DMS153 treated with DMSO at 0.1 percent for 48 hours (cell line): ENCODE results near the gene SMIM36.
"Not testable (repeated sequence)": the region's sequence is repeated elsewhere in the genome, so short reads cannot be mapped to it uniquely, and the experiment has no call there.

Source experiments
- DNase-seq: peaks from one replicate; lab custom pipeline; 2025; ENCODE audit not compliant: unreplicated experiment; lab: John Stamatoyannopoulos, UW

The SMIM36 gene

DNA sequence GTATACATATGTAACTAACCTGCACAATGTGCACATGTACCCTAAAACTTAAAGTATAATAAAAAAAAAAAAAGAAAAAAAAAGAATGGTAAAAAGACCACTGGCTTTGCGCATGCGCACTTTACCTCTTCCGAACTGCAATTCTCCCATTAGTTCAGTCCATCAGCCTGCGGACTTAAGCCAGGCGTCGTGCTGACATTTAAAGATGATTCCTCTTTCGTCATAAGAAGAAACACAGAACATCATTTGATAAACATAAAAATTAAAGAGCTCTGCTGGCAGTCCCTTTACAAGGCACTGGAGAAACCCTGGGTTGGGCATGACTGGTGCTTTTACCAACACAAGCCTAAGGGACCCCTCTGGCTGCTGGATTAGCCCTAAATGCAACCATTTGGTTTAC lies 3.6 kb downstream of the SMIM36 start:
- DNase-seq = not testable (repeated sequence)

DNA sequence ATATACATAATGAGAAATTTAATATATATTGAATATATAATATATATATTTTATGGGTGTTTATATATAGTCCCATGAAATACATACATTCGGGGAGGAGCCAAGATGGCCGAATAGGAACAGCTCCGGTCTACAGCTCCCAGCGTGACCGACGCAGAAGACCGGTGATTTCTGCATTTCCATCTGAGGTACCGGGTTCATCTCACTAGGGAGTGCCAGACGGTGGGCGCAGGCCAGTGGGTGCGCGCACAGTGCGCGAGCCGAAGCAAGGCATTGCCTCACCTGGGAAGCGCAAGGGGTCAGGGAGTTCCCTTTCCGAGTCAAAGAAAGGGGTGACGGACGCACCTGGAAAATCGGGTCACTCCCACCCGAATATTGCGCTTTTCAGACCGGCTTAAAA lies 9.6 kb downstream of the SMIM36 start:
- not testable (repeated sequence) for DNase-seq

DNA sequence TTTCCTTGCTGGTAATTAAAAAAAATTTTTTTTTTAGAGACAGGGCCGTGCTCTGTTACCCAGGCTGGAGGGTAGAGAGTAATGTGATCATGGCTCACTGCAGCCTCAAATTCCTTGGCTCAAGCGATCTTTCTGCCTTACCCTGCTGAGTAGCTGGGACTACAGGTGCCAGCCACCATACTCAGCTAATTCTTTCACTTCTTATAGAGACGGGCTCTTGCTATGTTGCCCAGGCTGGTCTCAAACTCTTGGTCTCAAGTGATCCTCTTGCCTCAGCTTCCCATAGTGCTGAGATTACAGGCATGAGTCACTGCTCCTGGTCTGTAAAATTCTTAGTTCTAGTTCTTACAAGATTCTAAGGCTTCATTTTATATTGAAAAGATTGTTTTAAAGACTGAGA lies 11.1 kb downstream of the SMIM36 start:
- DNase-seq = no peak

DNA sequence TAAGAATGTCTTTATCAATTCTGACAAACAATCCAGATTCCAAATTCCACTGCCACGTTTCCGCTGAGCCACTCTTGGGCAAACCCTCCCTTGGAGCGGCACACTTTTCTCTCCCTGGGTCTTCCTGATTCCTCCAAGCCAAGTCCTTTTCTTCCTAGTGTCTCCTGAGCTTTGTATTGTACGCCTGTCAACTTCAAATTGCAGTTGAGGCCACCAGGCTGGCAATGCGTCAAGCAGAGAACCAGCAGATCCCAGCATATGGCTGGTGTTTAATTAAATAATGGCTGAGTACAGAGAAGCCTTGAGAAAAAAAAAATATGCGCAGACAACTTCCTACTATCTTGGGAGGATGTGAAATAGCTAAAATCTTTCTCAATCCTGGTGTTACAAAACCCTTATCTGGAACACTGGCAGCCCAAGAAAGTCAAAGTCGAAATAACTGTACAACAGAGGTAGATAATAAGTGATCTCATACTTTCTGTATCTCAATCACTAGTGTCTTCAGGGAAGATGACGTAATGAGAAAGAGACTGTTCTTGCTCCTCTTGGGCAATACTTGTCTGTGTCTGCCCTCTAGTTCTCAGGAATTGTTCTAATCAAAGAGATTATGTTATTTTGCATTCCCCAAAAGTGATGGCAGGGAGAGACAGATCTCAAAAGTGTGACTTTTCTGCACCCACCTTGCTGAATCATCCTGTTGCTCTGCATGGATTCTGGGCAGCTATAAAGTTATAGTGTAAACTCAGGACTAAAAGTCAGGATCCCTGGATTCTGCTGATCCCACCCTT lies 15.0 kb downstream of the SMIM36 start:
- no peak for DNase-seq

DNA sequence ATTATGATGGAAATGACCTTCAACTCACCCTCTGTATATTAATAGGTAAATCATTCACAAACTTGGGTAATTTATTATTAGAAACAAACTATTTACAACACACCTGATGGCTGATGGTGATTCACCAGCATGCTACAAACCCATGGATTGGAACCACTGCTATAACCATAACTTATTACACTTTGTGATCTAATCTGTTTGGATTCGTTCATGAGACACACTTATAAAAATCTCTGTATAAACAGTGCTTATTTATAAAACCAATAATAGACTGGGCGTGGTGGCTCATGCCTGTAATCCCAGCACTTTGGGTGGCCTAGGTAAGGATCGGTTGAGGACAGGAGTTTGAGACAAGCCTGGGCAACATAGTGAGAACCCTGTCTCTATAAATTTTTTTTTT lies 16.0 kb downstream of the SMIM36 start:
- no peak for DNase-seq

DNA sequence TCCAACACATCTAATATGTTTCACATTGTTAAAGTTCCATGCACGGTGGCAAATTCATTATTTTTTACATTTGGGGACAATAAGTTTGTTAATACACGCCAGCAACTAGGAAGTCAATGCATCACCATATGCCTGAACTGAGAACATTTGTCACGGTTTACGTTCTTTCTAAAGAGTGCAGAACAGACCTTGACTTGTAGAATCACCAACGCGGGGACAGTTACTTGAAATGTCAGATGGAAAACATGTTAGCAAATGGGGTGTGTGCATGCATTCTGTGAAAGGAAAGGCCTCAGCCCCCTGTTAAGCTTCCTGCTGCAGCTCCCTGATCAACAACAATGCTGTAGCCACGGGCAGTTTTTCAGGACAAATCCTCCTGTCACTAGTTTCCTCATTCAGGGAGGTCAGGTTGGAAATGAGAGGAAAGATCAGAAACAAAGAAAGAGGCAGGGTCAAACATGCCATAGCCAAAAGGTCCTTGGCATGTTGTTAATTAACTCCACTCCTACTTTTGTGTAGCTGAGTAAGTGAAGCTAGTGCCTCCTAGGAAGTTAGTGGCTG lies 18.4 kb downstream of the SMIM36 start:
- no peak for DNase-seq

DNA sequence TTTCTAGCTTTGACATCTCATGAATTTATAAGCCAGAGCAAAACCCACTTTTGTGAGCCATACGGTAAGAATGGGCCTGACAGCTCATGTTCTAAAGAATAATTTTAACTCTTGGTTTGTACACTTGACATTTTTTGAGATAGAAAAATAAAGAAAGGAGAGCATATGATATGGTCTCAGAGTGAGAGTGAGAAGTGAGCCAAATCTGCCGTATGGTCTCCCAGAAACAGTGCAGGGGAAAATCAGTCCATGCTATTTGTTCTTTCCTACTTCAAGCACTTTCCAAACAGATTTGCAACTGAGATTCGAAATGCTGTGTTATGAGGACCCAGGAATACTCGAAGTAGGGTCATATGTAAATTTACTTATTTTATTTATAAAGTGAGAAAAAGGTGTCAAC lies 20.9 kb downstream of the SMIM36 start:
- no peak for DNase-seq

DNA sequence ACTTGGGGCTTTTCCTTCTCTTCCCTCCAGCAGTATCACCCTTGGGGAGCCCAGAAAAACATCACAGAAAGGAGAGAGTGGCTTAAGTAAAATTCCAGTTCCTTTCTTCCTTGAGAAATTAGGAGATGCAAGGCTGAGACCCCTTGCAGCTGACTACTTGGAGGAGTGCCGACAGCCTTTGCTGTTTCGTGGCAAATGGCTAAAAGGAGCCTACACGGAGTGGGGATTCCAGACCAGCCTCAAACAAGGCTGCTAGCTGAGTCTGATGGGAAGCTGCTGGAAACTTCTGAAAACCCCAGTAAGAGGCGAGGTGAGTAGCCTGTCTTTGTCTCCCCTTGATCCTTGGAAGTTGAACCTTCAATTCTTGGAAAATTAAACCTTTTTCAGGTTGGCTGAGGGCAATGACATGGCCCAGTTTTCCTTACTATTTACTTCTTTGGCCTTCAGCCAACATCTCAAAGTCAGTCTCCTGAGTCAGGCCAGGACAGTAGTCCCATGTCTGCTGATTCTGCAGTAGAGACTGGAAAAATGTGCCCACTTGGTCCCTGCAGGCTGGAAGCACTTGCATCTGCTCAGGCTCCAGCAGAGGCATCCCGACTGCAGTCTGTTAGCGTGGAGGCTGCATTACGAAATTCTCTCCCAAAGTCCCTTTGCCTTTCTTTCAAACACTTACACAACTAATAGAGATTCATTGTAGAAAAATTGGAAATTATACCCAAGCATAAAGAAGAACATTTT lies 23.4 kb downstream of the SMIM36 start:
- DNase-seq = no peak

DNA sequence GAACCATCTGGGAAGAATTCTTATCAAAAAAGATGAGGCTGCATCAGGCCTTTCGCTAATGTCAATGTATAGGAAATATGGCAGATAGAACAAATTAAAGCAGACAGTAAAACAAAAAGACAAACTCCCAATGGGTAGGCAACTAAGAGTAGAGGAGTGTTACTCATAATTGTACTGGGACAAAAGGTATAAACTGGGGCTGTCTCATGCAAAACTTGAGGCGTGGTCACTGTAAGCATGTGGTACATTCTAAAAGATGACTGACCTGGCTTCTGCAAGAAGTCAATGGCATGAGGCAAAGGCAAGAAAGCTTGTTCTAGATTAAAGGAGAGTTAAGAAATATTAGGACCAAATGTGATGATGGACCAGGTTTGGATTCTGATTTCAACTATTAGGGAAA lies 26.7 kb downstream of the SMIM36 start:
- no peak for DNase-seq

DNA sequence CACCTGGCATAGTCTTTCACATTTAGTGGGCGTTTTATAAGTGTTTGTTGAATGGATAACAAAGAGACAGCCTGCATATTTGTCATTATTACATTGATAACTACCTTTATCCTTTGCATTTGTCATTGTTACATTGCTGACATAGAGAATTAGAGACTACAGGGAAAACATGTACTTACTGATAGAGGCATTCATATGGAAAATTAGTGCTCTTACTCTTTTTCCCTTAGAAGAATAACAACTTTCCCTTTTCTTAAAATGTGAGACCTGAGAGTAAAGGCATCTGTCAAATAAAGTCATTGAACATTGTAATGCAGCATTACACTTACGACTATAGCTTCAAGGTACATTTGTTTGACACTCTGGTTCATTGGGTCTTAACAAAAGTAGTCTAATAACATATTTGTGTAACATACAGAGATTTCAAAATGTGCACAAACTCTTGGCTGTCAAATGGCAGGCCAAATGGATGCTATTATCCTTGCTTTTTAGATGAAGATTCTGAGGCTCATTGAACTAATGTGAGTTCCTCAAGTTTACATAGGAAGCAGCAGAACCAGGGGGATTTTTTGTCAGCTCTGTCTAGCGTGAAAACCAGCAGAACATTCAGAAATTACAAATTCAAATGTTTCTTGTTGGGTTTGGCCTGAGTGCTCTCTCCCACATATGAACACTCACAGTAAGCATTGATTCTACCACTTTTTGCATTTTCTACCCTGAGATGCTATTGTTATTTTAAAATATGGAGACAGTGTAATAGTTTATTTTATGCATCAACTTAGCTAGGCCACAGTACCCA lies 28.5 kb downstream of the SMIM36 start:
- DNase-seq = no peak

DNA sequence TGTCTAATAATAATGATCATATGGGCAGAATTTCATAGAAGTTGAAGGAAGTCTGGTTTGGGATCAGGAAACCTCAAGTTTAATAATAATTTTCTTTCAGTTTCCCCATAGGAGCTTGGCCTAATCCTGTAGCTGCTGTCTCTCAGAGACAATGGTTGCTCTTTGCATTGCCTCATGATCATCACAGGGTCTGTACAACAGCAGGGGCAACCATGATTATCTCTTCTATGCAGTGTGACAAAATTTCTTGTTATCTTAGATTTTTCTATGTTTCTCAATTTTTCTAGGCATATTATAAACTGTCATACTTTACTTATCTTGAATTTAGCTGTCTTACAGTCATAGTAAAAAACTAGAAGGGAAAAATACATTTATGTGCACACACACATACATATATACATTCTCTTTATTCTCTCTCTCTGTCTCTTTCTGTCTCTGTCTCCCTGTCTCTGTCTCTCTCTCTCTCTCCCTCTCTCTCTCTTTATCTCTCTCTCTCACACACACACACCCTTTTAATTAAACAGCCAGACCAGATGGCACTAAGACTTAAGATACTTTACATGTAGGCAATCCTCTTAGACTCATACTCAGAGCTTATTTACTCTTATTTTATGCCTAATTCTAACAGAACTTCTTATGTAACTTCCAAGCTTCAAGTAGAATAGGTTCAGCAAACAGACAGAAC lies 30.5 kb downstream of the SMIM36 start:
- DNase-seq = no peak

DNA sequence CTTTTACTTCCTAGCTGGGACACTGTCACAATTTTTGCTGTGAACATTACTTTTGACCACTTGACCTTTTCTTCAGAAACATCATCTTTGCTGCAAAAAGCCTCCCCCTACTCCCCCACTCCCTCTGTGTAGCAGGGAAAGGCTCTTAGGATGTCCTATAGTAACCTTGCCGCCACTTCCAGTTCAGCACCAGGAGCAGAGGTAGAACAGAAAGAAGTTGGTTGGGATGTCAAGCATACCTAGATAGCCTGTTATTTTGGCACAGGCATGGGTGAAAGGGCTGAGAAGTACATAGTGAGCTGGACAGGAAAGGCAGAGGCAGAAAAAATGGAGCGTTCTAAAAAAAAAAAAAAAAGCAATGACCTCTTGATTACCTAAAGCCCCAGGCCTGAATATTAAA lies 31.3 kb downstream of the SMIM36 start:
- no peak for DNase-seq

DNA sequence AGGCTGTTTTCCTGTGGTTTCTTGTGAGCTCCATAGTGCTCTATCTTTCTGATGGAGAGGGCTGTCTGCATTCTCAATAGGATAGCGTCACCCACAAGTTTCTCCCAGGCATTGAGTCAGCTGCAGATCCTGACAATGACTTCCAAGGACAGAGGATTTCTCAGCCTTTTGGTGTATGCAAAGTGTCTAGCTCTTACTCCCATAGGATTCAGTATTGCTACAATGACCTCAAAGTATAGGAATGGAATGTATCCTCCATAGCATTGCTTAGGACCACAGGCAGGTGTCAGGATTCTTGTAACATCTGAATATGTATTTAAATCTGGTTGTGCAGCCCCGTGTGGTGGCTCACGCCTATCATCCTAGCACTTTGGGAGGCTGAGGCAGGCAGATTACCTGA lies 32.3 kb downstream of the SMIM36 start:
- DNase-seq = no peak

DNA sequence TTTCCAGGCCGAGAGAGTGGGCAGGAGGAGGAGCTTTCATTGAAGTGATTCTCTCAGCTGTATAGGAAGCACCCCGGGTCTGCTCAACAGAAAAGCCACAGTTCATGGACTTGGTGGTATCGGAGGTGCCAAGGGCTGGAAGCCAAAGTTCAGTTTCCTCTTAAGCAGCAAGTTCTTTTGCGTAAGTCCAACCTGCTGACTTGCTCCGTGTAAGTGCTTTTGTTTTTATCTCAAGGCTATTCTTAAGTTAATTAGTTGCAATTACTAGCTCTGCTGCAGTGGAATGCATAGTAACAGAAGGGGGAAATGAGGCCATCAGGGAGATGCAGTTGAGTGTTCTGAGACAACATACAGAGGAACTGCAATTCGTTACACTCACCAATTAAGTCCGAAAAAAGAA lies 44.6 kb downstream of the SMIM36 start:
- no peak for DNase-seq

DNA sequence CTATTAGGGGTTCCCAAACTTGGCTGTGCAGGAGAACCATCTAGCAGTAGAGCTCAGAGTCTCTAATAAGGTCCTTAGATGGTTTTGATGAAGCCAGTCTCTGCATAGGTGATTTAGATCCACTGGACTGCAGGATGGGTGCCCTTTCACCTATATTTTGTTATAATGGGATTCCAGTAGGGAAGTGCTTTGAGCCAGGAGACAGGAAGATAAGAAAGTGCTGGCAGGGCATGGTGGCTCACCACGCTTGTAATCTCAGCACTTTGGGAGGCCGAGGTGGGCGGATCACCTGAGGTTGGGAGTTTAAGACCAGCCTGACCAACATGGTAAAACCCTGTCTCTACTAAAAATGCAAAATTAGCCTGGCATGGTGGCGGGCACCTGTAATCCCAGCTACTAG lies 45.5 kb downstream of the SMIM36 start:
- DNase-seq = not testable (repeated sequence)

DNA sequence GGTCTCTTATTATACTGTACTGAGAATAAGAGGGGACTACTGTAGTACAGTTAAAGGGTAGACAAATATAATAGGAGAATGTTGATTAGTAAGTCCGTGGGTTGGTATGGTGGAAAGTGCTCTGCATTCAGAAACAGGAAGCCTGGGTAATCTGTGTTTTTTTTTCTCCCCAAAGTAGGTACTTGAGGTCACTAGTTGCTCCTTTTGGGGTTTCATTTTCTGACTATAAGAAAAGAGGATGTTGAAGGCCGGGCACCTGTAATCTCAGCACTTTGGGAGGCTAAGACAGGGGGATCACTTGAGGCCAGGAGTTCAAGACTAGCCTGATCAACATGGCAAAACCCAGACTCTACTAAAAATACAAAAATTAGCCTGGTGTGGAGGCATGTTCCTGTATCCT lies 47.7 kb downstream of the SMIM36 start:
- no peak for DNase-seq

DNA sequence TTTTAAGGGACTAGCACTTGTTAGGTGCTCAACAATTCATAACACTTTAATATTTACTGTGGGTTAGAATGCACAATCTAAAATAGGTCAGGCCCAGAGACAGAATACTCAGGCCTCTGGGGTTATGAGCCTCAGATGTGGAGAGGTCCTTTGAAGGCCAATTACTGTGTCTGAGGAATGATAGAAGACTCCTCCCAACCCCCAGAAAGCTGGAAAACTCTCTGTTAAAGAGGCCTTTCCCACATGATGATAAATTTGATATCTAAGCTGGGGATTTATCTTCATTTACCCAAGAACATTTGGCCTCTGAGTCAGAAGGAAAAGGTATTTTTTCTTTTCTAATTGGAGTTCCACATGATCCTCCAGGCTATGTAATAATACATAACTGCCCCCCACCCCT lies 48.5 kb downstream of the SMIM36 start:
- DNase-seq = no peak

DNA sequence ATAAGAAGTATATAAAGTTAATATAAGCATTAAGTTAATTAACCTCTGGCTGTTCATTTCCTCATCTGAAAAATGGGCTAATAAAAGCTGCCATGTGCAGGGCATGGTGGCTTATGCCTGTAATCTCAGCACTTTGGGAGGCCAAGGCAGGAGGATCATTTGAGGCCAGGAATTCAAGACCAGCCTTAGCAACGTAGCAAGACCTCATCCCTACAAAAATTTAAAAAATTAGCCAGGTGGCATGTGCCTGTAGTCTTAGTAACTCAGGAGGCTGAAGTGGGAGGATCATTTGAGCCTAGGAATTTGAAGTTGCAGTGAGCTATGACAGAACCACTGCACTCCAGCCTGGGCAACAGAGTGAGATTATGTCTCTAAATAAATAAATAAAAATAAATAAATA lies 49.0 kb downstream of the SMIM36 start:
- no peak for DNase-seq

DNA sequence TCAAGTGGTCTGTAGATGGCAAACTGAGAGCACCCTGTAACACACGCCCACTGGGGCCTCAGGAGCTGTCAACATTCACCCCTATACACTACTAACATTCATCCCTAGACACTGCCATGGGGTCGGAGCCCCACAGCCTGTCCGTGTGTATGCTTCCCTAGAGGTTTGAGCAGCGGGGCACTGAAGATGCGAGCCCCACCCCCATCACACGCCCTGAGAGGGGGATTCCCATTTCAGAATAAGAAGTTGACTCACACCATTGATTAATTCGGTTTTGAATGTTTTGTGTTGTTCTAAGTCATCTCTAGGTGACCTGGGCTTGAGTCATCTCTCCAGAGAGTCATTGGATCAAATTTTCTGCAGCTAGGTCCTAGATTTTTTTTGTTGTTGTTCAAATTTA lies 52.3 kb downstream of the SMIM36 start:
- DNase-seq = no peak

DNA sequence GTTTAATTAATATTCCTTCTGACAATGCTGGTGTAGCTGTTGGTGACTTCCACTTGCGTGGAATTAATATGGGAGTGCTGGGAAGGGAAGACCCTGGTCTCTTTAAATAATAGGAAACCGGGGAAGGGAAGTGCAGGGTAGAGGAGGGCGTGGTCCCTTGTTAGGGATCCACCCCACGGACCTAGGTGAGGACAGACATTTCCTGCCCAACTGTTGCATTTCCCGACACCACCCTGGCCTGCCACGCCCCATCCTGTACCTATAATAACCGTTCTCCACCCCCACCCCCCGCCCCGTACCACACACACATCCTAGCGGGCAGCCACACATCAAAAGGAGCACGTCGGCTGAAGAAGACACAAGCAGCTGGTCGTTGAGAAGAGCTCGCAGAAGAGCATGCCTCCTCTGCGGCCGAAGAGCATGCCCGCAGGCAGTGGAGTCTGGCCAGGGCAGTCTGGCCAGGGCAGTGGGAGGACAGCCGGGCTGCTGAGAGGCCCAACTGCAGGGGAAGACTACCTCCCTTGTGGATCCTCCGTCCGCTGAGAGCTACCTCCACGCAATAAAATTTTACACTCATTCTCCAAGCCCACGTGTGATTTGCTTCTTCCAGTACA lies 52.9 kb downstream of the SMIM36 start:
- no peak for DNase-seq
